Measurements from ENCODE around the gene UNC45A.
"Not testable (repeated sequence)": the region's sequence is repeated elsewhere in the genome, so short reads cannot be mapped to it uniquely, and the experiment has no call there.

UNC45A gene

GRCh38 chr15:90934949-90935751 is at the start of gene UNC45A:
Gene UNC45A (plus strand): TSS chr15:90935285. CDS start chr15:90935325, 40 bp downstream.
- DNase-seq (ENCODE audit: low spot score): peak; percentile 93

GRCh38 chr15:90885432-90886290 is 49.4 kb upstream of the UNC45A start:
- no peak for DNase-seq (ENCODE audit: low spot score)

GRCh38 chr15:90886291-90886614 is 48.8 kb upstream of the UNC45A start:
- DNase-seq (ENCODE audit: low spot score): no peak

- DNase-seq (ENCODE audit: low spot score): no peak
These were observed 48.0 kb upstream of the UNC45A start for GRCh38 chr15:90887037-90887481.

- no peak for DNase-seq (ENCODE audit: low spot score)
These were observed 45.8 kb upstream of the UNC45A start for GRCh38 chr15:90889313-90889730.

GRCh38 chr15:90889736-90890456 is 45.2 kb upstream of the UNC45A start:
- DNase-seq (ENCODE audit: low spot score): no peak

GRCh38 chr15:90890839-90891238 is 44.2 kb upstream of the UNC45A start:
- DNase-seq (ENCODE audit: low spot score): no peak

GRCh38 chr15:90891346-90891949 is 43.6 kb upstream of the UNC45A start:
- DNase-seq (ENCODE audit: low spot score): no peak

- no peak for DNase-seq (ENCODE audit: low spot score)
These were observed 43.1 kb upstream of the UNC45A start for GRCh38 chr15:90892023-90892422.

- no peak for DNase-seq (ENCODE audit: low spot score)
These were observed 42.4 kb upstream of the UNC45A start for GRCh38 chr15:90892498-90893174.

- no peak for DNase-seq (ENCODE audit: low spot score)
These were observed 41.7 kb upstream of the UNC45A start for GRCh38 chr15:90893175-90894090.

GRCh38 chr15:90895571-90896117 is 39.4 kb upstream of the UNC45A start:
- DNase-seq (ENCODE audit: low spot score): peak; percentile 73

- not testable (repeated sequence) for DNase-seq (ENCODE audit: low spot score)
These were observed 37.9 kb upstream of the UNC45A start for GRCh38 chr15:90897131-90897655.

GRCh38 chr15:90901175-90902039 is 33.7 kb upstream of the UNC45A start:
- no peak for DNase-seq (ENCODE audit: low spot score)

GRCh38 chr15:90902040-90902839 is 32.8 kb upstream of the UNC45A start:
- peak; percentile 83 for DNase-seq (ENCODE audit: low spot score)

- peak; percentile 86 for DNase-seq (ENCODE audit: low spot score)
These were observed 32.0 kb upstream of the UNC45A start, which contains the start of gene MAN2A2 for GRCh38 chr15:90902840-90903732. Gene MAN2A2 (plus strand): TSS chr15:90903302. CDS start chr15:90904208, 906 bp downstream.
